Left renal pelvis (tissue), 4 donors: ENCODE data around the gene MC2R. TPM values are rescaled to one million over a fixed set of nuclear protein-coding genes. Genes with fewer than 3 reads are reported as not detected.
"Not testable (repeated sequence)": the region's sequence is repeated elsewhere in the genome, so short reads cannot be mapped to it uniquely, and the experiment has no call there.

Experiments used
- DNase-seq, 4 donors: peaks; one replicate each; pipeline ENCODE4 v3.0.0-alpha.2; 2013; ENCODE audit warnings: low read depth in 4 of 4, low spot score in 3 of 4
- polyA plus RNA-seq, 4 donors: library from polyadenylated mRNA; unstranded; fragments of 120-200 nt; gene quantifications; one replicate each; pipeline ENCODE4 v1.2.1, GENCODE V29; 2013; ENCODE audit not compliant: insufficient read length in 4 of 4

MC2R gene
- polyA plus RNA-seq, 4 donors, result 0.09 TPM; not detected in 3

GRCh38 chr18:13894531-13894930 lies 20.8 kb downstream of the MC2R start:
- no peak for DNase-seq

- DNase-seq, result no peak
Observed at GRCh38 chr18:13893418-13893760, 21.9 kb downstream of the MC2R start.

- DNase-seq, result no peak
Observed at GRCh38 chr18:13892098-13892497, 23.2 kb downstream of the MC2R start.

GRCh38 chr18:13890761-13891361 lies 24.5 kb downstream of the MC2R start:
- DNase-seq, result no peak

GRCh38 chr18:13889671-13890070 lies 25.7 kb downstream of the MC2R start:
- no peak for DNase-seq

- no peak for DNase-seq
Observed at GRCh38 chr18:13888191-13888716, 27.1 kb downstream of the MC2R start.

- no peak for DNase-seq
Observed at GRCh38 chr18:13885009-13885408, 30.3 kb downstream of the MC2R start.

- no peak for DNase-seq
Observed at GRCh38 chr18:13879937-13880336, 35.4 kb downstream of the MC2R start.

GRCh38 chr18:13879492-13879891 lies 35.8 kb downstream of the MC2R start:
- no peak for DNase-seq

- no peak for DNase-seq
Observed at GRCh38 chr18:13878857-13879256, 36.5 kb downstream of the MC2R start.

GRCh38 chr18:13877157-13877556 lies 38.2 kb downstream of the MC2R start:
- DNase-seq, result no peak

- DNase-seq, result no peak
Observed at GRCh38 chr18:13874558-13874957, 40.8 kb downstream of the MC2R start.

GRCh38 chr18:13872932-13873331 lies 42.4 kb downstream of the MC2R start:
- no peak for DNase-seq

GRCh38 chr18:13872373-13872772 lies 43.0 kb downstream of the MC2R start:
- DNase-seq, result no peak

GRCh38 chr18:13871701-13872100 lies 43.6 kb downstream of the MC2R start:
- DNase-seq, result no peak

- no peak for DNase-seq
Observed at GRCh38 chr18:13868501-13869271, 46.6 kb downstream of the MC2R start.

- not testable (repeated sequence) for DNase-seq
Observed at GRCh38 chr18:13862898-13863297, 52.4 kb downstream of the MC2R start.

GRCh38 chr18:13849791-13850190 lies 65.5 kb downstream of the MC2R start:
- no peak for DNase-seq

- no peak for DNase-seq
Observed at GRCh38 chr18:13836559-13836958, 78.8 kb downstream of the MC2R start.

- no peak for DNase-seq
Observed at GRCh38 chr18:13835202-13835601, 80.1 kb downstream of the MC2R start.

- DNase-seq, result no peak
Observed at GRCh38 chr18:13834496-13835015, 80.8 kb downstream of the MC2R start.
